HCT116 (cell line): Measurements from ENCODE around the gene CLIC5.

Experiments used
- POLR2A ChIP-seq: IDR thresholded peaks from 2 replicates; pipeline ENCODE4 v1.7.0; 2011; ENCODE audit warnings: borderline replicate concordance; ENCODE audit not compliant: insufficient read depth, insufficient read length; ENCODE audit errors: extremely low read depth
- POLR2AphosphoS5 ChIP-seq: IDR thresholded peaks from 2 replicates; pipeline ENCODE4 v1.6.1; 2011; ENCODE audit warnings: mild to moderate bottlenecking, low read depth, low read length, moderate library complexity
- SIN3A ChIP-seq: IDR thresholded peaks from 2 replicates; pipeline ENCODE4 v1.6.1; 2012; ENCODE audit warnings: low read depth
- YY1 ChIP-seq: IDR thresholded peaks from 2 replicates; pipeline ENCODE4 v1.6.1; 2011; ENCODE audit warnings: low read length, low read depth, moderate library complexity, mild to moderate bottlenecking; ENCODE audit not compliant: insufficient replicate concordance; ENCODE audit errors: extremely low read depth
- TF ChIP-seq, protein P1 (sequence below), 3 experiments: fragments of 200-600 bp in 1 of 3; sonication (generic) in 1 of 3; IDR thresholded peaks in 2 of 3; conservative IDR thresholded peaks in 1 of 3; 2 replicates each; pipeline ENCODE4 v1.5.1; 2012 to 2017; ENCODE audit warnings: low read depth in 2 of 3, low read length in 2 of 3, antibody characterized with exemption in 1 of 3, borderline replicate concordance in 1 of 3, control low read depth in 1 of 3, mild to moderate bottlenecking in 1 of 3, mixed read lengths in 1 of 3, mixed run types in 1 of 3, moderate library complexity in 1 of 3; ENCODE audit not compliant: insufficient read depth in 1 of 3

DNA sequence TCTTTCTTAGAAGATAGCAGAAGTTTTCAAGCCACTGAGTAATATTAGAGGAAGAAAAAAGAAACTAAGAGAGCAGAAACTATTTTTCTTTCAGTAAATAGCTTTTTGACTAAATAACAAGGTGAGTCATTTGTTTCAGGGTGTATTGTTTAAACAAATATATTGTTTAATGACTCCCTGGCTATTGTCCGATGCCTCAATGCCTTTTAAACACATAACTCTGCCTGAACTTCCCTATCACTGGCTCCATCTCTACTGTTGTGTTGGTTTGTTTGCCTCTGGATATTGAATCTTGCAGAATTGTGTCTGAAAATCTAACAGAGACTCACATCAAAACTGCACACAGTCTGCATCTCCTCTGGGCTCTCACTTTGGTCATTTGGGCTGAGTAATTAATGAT lies 19.6 kb upstream of the CLIC5 start:
- TF ChIP-seq POLR2AphosphoS5 = no peak
- TF ChIP-seq, protein P1, sequence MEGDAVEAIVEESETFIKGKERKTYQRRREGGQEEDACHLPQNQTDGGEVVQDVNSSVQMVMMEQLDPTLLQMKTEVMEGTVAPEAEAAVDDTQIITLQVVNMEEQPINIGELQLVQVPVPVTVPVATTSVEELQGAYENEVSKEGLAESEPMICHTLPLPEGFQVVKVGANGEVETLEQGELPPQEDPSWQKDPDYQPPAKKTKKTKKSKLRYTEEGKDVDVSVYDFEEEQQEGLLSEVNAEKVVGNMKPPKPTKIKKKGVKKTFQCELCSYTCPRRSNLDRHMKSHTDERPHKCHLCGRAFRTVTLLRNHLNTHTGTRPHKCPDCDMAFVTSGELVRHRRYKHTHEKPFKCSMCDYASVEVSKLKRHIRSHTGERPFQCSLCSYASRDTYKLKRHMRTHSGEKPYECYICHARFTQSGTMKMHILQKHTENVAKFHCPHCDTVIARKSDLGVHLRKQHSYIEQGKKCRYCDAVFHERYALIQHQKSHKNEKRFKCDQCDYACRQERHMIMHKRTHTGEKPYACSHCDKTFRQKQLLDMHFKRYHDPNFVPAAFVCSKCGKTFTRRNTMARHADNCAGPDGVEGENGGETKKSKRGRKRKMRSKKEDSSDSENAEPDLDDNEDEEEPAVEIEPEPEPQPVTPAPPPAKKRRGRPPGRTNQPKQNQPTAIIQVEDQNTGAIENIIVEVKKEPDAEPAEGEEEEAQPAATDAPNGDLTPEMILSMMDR (IDR thresholded peaks at IDR 0.05 in 2 of 3, conservative IDR thresholded peaks at IDR 0.05 in 1 of 3; ENCODE audit: borderline replicate concordance in 1 of 3, insufficient read depth in 1 of 3, low read depth in 2 of 3, low read length in 2 of 3) = no peak
- no peak for TF ChIP-seq POLR2A
- TF ChIP-seq YY1 = no peak
- TF ChIP-seq SIN3A = no peak
